ENCODE measurements around the gene VEGFC.

GRCh38 chr4:176641237-176641636 lies 151.5 kb downstream of the VEGFC start:
- TF ChIP-seq, protein P1, sequence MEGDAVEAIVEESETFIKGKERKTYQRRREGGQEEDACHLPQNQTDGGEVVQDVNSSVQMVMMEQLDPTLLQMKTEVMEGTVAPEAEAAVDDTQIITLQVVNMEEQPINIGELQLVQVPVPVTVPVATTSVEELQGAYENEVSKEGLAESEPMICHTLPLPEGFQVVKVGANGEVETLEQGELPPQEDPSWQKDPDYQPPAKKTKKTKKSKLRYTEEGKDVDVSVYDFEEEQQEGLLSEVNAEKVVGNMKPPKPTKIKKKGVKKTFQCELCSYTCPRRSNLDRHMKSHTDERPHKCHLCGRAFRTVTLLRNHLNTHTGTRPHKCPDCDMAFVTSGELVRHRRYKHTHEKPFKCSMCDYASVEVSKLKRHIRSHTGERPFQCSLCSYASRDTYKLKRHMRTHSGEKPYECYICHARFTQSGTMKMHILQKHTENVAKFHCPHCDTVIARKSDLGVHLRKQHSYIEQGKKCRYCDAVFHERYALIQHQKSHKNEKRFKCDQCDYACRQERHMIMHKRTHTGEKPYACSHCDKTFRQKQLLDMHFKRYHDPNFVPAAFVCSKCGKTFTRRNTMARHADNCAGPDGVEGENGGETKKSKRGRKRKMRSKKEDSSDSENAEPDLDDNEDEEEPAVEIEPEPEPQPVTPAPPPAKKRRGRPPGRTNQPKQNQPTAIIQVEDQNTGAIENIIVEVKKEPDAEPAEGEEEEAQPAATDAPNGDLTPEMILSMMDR (conservative IDR thresholded peaks at IDR 0.05), result no peak
- no peak for TF ChIP-seq EZH2 (IDR thresholded peaks at IDR 0.05; ENCODE audit: low read depth)
